Measurements from ENCODE around the gene DHRS7C. TPM values are rescaled to one million over a fixed set of nuclear protein-coding genes. Genes with fewer than 3 reads are reported as not detected.

Gene DHRS7C
- total and polyA plus RNA-seq, 11 donors, result 1.8 to 71.2 (median 23.4) TPM

- no peak for DNase-seq
- Histone ChIP-seq H3K4me3 (no peak overlapping the region), H3K27ac (peak overlapping the region in 1 of 12 donors; percentile 1), H3K27me3 (peaks cover 0 to 21% (median 0%) of the 10 kb centered on the region in 9 donors), H3K36me3 (no peaks in the 10 kb centered on the region), H3K4me1 (peaks cover 0 to 24% (median 0%) of the 10 kb centered on the region in 12 donors), H3K9me3 (peaks cover 0 to 4% (median 0%) of the 10 kb centered on the region in 12 donors)
- TF ChIP-seq CTCF (IDR thresholded peaks at IDR 0.05) (no peak), POLR2A (IDR thresholded peaks at IDR 0.05) (no peak)
- intact Hi-C loops (cut with DNase I), result no loop called here
- ATAC-seq, result peak; percentile 14 to 54 (median 39)
- WGBS, 4 donors, result 50 to 56% (median 53%) methylated on average over 4 of the region's 4 CpGs
Measured at GRCh38 chr17:9810100-9810949, 18.9 kb upstream of the DHRS7C start.

GRCh38 chr17:9809409-9809808, 18.0 kb upstream of the DHRS7C start:
- DNase-seq (no peak), ATAC-seq (no peak)
- no peaks in the 10 kb centered on the region for H3K36me3 ChIP-seq
- 88 to 91% (median 90%) methylated on average over 8 of the region's 8 CpGs for WGBS, 4 donors
- no peak overlapping the region for H3K4me3 ChIP-seq
- TF ChIP-seq POLR2A (IDR thresholded peaks at IDR 0.05) (no peak), CTCF (IDR thresholded peaks at IDR 0.05) (no peak)
- H3K27me3 ChIP-seq, result peaks cover 0 to 25% (median 0%) of the 10 kb centered on the region in 9 donors
- H3K4me1 ChIP-seq, result peaks cover 0 to 24% (median 0%) of the 10 kb centered on the region in 12 donors
- H3K9me3 ChIP-seq, result peaks cover 0 to 13% (median 2%) of the 10 kb centered on the region in 12 donors
- intact Hi-C loops (cut with DNase I), result loop anchor here in 1 of 10 donors (10.0 kb wide), 1 partner anchor 75 kb away; no protein-coding TSS in a partner anchor
- H3K27ac ChIP-seq, result no peak overlapping the region

GRCh38 chr17:9806699-9807098, 15.3 kb upstream of the DHRS7C start:
- peaks cover 0 to 28% (median 0%) of the 10 kb centered on the region in 12 donors for H3K4me1 ChIP-seq
- intact Hi-C loops (cut with DNase I), result loop anchor here in 1 of 10 donors (10.0 kb wide), 1 partner anchor 78 kb away; no protein-coding TSS in a partner anchor
- TF ChIP-seq CTCF (IDR thresholded peaks at IDR 0.05) (no peak), POLR2A (IDR thresholded peaks at IDR 0.05) (no peak)
- H3K4me3 ChIP-seq, result no peak overlapping the region
- no peak overlapping the region for H3K27ac ChIP-seq
- no peak for ATAC-seq
- DNase-seq, result no peak
- WGBS, 4 donors, result 78 to 86% (median 82%) methylated on average over 6 of the region's 6 CpGs
- peaks cover 0 to 17% (median 5%) of the 10 kb centered on the region in 12 donors for H3K9me3 ChIP-seq
- H3K27me3 ChIP-seq, result peaks cover 0 to 32% (median 0%) of the 10 kb centered on the region in 9 donors
- H3K36me3 ChIP-seq, result no peaks in the 10 kb centered on the region

- Histone ChIP-seq H3K4me1 (peaks cover 0 to 19% (median 0%) of the 10 kb centered on the region in 12 donors), H3K27ac (no peak overlapping the region), H3K27me3 (peaks cover 0 to 35% (median 0%) of the 10 kb centered on the region in 9 donors), H3K9me3 (peaks cover 0 to 17% (median 5%) of the 10 kb centered on the region in 12 donors), H3K4me3 (no peak overlapping the region), H3K36me3 (no peaks in the 10 kb centered on the region)
- WGBS, 4 donors, result 38 to 92% (median 43%) methylated on average over 4 of the region's 4 CpGs
- intact Hi-C loops (cut with DNase I), result loop anchor here in 1 of 10 donors (10.0 kb wide), 1 partner anchor 79 kb away; no protein-coding TSS in a partner anchor
- no peak for DNase-seq
- TF ChIP-seq CTCF (IDR thresholded peaks at IDR 0.05), result no peak
- no peak for TF ChIP-seq POLR2A (IDR thresholded peaks at IDR 0.05)
- no peak for ATAC-seq
Measured at GRCh38 chr17:9805769-9806168, 14.4 kb upstream of the DHRS7C start.

Measured in heart left ventricle (tissue), 16 donors.